Type B pancreatic cell (in vitro differentiated cells): ENCODE data around the gene HOXC10. TPM values are rescaled to one million over a fixed set of nuclear protein-coding genes. Genes with fewer than 3 reads are reported as not detected.
A peak's percentile ranks its signal among the peaks of the same experiment; 100 is the strongest.

Source experiments
- DNase-seq: peaks from one replicate; pipeline ENCODE4 v3.0.0; 2021; ENCODE audit warnings: mixed read lengths; ENCODE audit not compliant: unreplicated experiment; ENCODE audit errors: extremely low spot score
- H3K27ac Mint-ChIP-seq: 2 replicates; pipeline ENCODE4 v1.8.0; 2021; ENCODE audit warnings: mild to moderate bottlenecking, mixed read lengths
- H3K27me3 Mint-ChIP-seq: 2 replicates; pipeline ENCODE4 v1.8.0; 2021; ENCODE audit warnings: mixed read lengths
- H3K36me3 Mint-ChIP-seq: 2 replicates; pipeline ENCODE4 v1.8.0; 2021; ENCODE audit warnings: mixed read lengths
- H3K4me1 Mint-ChIP-seq: one replicate; pipeline ENCODE4 v1.8.0; 2021; ENCODE audit warnings: mixed read lengths; ENCODE audit not compliant: unreplicated experiment
- H3K4me3 Mint-ChIP-seq: 2 replicates; pipeline ENCODE4 v1.8.0; 2021; ENCODE audit warnings: mild to moderate bottlenecking, mixed read lengths
- H3K9me3 Mint-ChIP-seq: 2 replicates; pipeline ENCODE4 v1.8.0; 2021; ENCODE audit warnings: mixed read lengths
- CTCF ChIP-seq: fragments of 200-600 bp; sonication (generic); conservative IDR thresholded peaks from 2 replicates; pipeline ENCODE4 v1.5.0; 2021; ENCODE audit warnings: antibody characterized with exemption, mild to moderate bottlenecking
- total RNA-seq: library from RNA; stranded (reverse); gene quantifications from 2 replicates; pipeline ENCODE4 v1.2.1, GENCODE V29; 2021; ENCODE audit warnings: low replicate concordance

Gene HOXC10
- total RNA-seq, 1 donor from 2014 or later, result not detected

- Mint-ChIP-seq H3K4me3 (peak overlapping the region; percentile 20), H3K27ac (no peak overlapping the region), H3K4me1 (peaks cover 28% of the 10 kb centered on the region), H3K36me3 (no peaks in the 10 kb centered on the region), H3K27me3 (peaks cover 99% of the 10 kb centered on the region), H3K9me3 (no peaks in the 10 kb centered on the region)
- no peak for TF ChIP-seq CTCF
- no peak for DNase-seq
Observed at GRCh38 chr12:54007538-54008259, 22.8 kb downstream of the HOXC10 start.

- no peak for DNase-seq
- H3K4me1 Mint-ChIP-seq, result peaks cover 24% of the 10 kb centered on the region
- H3K4me3 Mint-ChIP-seq, result peak overlapping the region; percentile 83
- peaks cover 99% of the 10 kb centered on the region for H3K27me3 Mint-ChIP-seq
- H3K27ac Mint-ChIP-seq, result peak overlapping the region; percentile 36
- no peak for TF ChIP-seq CTCF
- H3K9me3 Mint-ChIP-seq, result no peaks in the 10 kb centered on the region
- H3K36me3 Mint-ChIP-seq, result no peaks in the 10 kb centered on the region
Observed at GRCh38 chr12:54008260-54008552, 23.3 kb downstream of the HOXC10 start.

GRCh38 chr12:54009171-54010052, 24.5 kb downstream of the HOXC10 start:
- TF ChIP-seq CTCF, result no peak
- H3K36me3 Mint-ChIP-seq, result no peaks in the 10 kb centered on the region
- no peaks in the 10 kb centered on the region for H3K9me3 Mint-ChIP-seq
- H3K4me3 Mint-ChIP-seq, result peak overlapping the region; percentile 86
- peaks cover 99% of the 10 kb centered on the region for H3K27me3 Mint-ChIP-seq
- no peak for DNase-seq
- H3K27ac Mint-ChIP-seq, result peak overlapping the region; percentile 79
- peaks cover 21% of the 10 kb centered on the region for H3K4me1 Mint-ChIP-seq

GRCh38 chr12:54010053-54010971, 25.4 kb downstream of the HOXC10 start:
- DNase-seq, result no peak
- no peaks in the 10 kb centered on the region for H3K36me3 Mint-ChIP-seq
- peaks cover 19% of the 10 kb centered on the region for H3K4me1 Mint-ChIP-seq
- H3K27ac Mint-ChIP-seq, result peak overlapping the region; percentile 46
- H3K4me3 Mint-ChIP-seq, result peak overlapping the region; percentile 86
- no peak for TF ChIP-seq CTCF
- H3K9me3 Mint-ChIP-seq, result no peaks in the 10 kb centered on the region
- H3K27me3 Mint-ChIP-seq, result peaks cover 99% of the 10 kb centered on the region

GRCh38 chr12:54010972-54011664, 26.2 kb downstream of the HOXC10 start:
- DNase-seq, result no peak
- TF ChIP-seq CTCF, result no peak
- peaks cover 12% of the 10 kb centered on the region for H3K4me1 Mint-ChIP-seq
- no peak overlapping the region for H3K27ac Mint-ChIP-seq
- H3K27me3 Mint-ChIP-seq, result peaks cover 99% of the 10 kb centered on the region
- H3K36me3 Mint-ChIP-seq, result no peaks in the 10 kb centered on the region
- H3K4me3 Mint-ChIP-seq, result peak overlapping the region; percentile 29
- H3K9me3 Mint-ChIP-seq, result no peaks in the 10 kb centered on the region
